Mammary epithelial cell (primary cell): ENCODE data around the gene EXOSC5.
"Not testable (repeated sequence)": the region's sequence is repeated elsewhere in the genome, so short reads cannot be mapped to it uniquely, and the experiment has no call there.

Source experiments
- EZH2 ChIP-seq: IDR thresholded peaks from 2 replicates; pipeline ENCODE4 v1.6.1; 2012; ENCODE audit warnings: low read length, inconsistent platforms, borderline replicate concordance
- TF ChIP-seq, protein P1 (sequence below), 2 donors: IDR thresholded peaks in 1 of 2; conservative IDR thresholded peaks in 1 of 2; 2 replicates each; pipeline ENCODE4 v1.5.1; 2011 to 2012; ENCODE audit warnings: inconsistent platforms in 2 of 2, low read length in 2 of 2, mild to moderate bottlenecking in 2 of 2, control low read depth in 1 of 2, low read depth in 1 of 2; ENCODE audit not compliant: insufficient read depth in 1 of 2; ENCODE audit errors: extremely low read depth in 1 of 2

DNA sequence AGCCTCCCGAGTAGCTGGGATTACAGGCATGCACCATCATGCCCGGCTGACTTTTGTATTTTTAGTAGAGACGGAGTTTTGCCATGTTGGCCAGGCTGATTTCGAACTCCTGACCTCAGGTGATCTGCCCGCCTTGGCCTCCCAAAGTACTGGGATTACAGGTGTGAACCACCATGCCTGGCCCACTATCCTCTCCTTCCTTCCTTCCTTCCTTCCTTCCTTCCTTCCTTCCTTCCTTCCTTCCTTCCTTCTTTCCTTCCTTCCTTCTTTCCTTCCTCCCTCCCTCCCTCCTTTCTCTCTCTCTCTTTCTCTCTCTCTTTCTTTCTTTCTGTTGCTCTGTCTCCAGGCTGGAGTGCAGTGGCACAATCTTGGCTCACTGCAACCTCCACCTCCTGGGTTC is 26.0 kb downstream of the EXOSC5 start:
- TF ChIP-seq, protein P1, sequence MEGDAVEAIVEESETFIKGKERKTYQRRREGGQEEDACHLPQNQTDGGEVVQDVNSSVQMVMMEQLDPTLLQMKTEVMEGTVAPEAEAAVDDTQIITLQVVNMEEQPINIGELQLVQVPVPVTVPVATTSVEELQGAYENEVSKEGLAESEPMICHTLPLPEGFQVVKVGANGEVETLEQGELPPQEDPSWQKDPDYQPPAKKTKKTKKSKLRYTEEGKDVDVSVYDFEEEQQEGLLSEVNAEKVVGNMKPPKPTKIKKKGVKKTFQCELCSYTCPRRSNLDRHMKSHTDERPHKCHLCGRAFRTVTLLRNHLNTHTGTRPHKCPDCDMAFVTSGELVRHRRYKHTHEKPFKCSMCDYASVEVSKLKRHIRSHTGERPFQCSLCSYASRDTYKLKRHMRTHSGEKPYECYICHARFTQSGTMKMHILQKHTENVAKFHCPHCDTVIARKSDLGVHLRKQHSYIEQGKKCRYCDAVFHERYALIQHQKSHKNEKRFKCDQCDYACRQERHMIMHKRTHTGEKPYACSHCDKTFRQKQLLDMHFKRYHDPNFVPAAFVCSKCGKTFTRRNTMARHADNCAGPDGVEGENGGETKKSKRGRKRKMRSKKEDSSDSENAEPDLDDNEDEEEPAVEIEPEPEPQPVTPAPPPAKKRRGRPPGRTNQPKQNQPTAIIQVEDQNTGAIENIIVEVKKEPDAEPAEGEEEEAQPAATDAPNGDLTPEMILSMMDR (conservative IDR thresholded peaks at IDR 0.05 in 1 of 2, IDR thresholded peaks at IDR 0.05 in 1 of 2; ENCODE audit: extremely low read depth in 1 of 2, insufficient read depth in 1 of 2, low read depth in 1 of 2, low read length in 2 of 2): not testable (repeated sequence)
- TF ChIP-seq EZH2: not testable (repeated sequence)
